Upper lobe of right lung (tissue), 1 donor: ENCODE measurements around the gene ANKS1A. TPM values are rescaled to one million over a fixed set of nuclear protein-coding genes. Genes with fewer than 3 reads are reported as not detected.
"Not testable (repeated sequence)": the region's sequence is repeated elsewhere in the genome, so short reads cannot be mapped to it uniquely, and the experiment has no call there.

Experiments used
- ATAC-seq: fragments of 200-7000 bp; cut with Tn5 transposase; one replicate; pipeline ENCODE4 v1.9.1; 2020; ENCODE audit warnings: mild to moderate bottlenecking, moderate library complexity
- DNase-seq: peaks from one replicate; pipeline ENCODE4 v3.0.0-alpha.2; 2020
- H3K27ac ChIP-seq: fragments of 200-600 bp; one replicate; pipeline ENCODE4 v1.8.0; 2022
- H3K27me3 ChIP-seq: fragments of 200-600 bp; one replicate; pipeline ENCODE4 v1.8.0; 2022; ENCODE audit warnings: mild to moderate bottlenecking
- H3K36me3 ChIP-seq: fragments of 200-600 bp; one replicate; pipeline ENCODE4 v1.8.0; 2022
- H3K4me1 ChIP-seq: fragments of 200-600 bp; one replicate; pipeline ENCODE4 v1.8.0; 2022
- H3K4me3 ChIP-seq: fragments of 200-600 bp; one replicate; pipeline ENCODE4 v1.8.0; 2022; ENCODE audit warnings: mild to moderate bottlenecking
- H3K9me3 ChIP-seq: fragments of 200-600 bp; one replicate; pipeline ENCODE4 v1.8.0; 2022
- intact Hi-C: fragments of 100-400 bp; cut with DNase I; formaldehyde crosslinking; loops from one replicate; pipeline ENCODE4 v1.11.0; 2022
- total RNA-seq: library from RNA; stranded (reverse); fragmentation: NEBNext Ultra II Directional; extraction: Animal tissue kit (Norgen Biotek cat#: 25700); gene quantifications from one replicate; pipeline ENCODE4 v1.2.1, GENCODE V29; 2021
- TF ChIP-seq, protein P1 (sequence below): fragments of 200-600 bp; IDR thresholded peaks from one replicate; pipeline ENCODE4 v1.8.0; 2022; ENCODE audit warnings: antibody characterized with exemption
- donor health status: DM: no; HTN: yes; CAD: no; lungs with severe emphysema.

The ANKS1A gene
- total RNA-seq, 1 donor from 2014 or later: 59.0 TPM

GRCh38 chr6:35096129-35096862 is 207.2 kb downstream of the ANKS1A start:
- DNase-seq (no peak), ATAC-seq (peak; percentile 35)
- Histone ChIP-seq H3K27ac (peak overlapping the region; percentile 49), H3K27me3 (no peaks in the 10 kb centered on the region), H3K9me3 (no peaks in the 10 kb centered on the region), H3K4me3 (no peak overlapping the region), H3K4me1 (peaks cover 31% of the 10 kb centered on the region), H3K36me3 (peaks cover 3% of the 10 kb centered on the region)
- intact Hi-C loops: no loop called here
- TF ChIP-seq, protein P1, sequence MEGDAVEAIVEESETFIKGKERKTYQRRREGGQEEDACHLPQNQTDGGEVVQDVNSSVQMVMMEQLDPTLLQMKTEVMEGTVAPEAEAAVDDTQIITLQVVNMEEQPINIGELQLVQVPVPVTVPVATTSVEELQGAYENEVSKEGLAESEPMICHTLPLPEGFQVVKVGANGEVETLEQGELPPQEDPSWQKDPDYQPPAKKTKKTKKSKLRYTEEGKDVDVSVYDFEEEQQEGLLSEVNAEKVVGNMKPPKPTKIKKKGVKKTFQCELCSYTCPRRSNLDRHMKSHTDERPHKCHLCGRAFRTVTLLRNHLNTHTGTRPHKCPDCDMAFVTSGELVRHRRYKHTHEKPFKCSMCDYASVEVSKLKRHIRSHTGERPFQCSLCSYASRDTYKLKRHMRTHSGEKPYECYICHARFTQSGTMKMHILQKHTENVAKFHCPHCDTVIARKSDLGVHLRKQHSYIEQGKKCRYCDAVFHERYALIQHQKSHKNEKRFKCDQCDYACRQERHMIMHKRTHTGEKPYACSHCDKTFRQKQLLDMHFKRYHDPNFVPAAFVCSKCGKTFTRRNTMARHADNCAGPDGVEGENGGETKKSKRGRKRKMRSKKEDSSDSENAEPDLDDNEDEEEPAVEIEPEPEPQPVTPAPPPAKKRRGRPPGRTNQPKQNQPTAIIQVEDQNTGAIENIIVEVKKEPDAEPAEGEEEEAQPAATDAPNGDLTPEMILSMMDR: no peak

- no peaks in the 10 kb centered on the region for H3K36me3 ChIP-seq
- no peak for ATAC-seq
- no peaks in the 10 kb centered on the region for H3K27me3 ChIP-seq
- TF ChIP-seq, protein P1: no peak
- intact Hi-C loops: no loop called here
- no peak for DNase-seq
- no peak overlapping the region for H3K4me3 ChIP-seq
- peaks cover 10% of the 10 kb centered on the region for H3K4me1 ChIP-seq
- H3K9me3 ChIP-seq: no peaks in the 10 kb centered on the region
- no peak overlapping the region for H3K27ac ChIP-seq
These were observed 210.1 kb downstream of the ANKS1A start for GRCh38 chr6:35099116-35099515.

- DNase-seq (no peak), ATAC-seq (no peak)
- intact Hi-C loops: no loop called here
- Histone ChIP-seq H3K4me3 (no peak overlapping the region), H3K9me3 (no peaks in the 10 kb centered on the region), H3K4me1 (no peaks in the 10 kb centered on the region), H3K36me3 (no peaks in the 10 kb centered on the region), H3K27ac (no peak overlapping the region), H3K27me3 (no peaks in the 10 kb centered on the region)
- TF ChIP-seq, protein P1: no peak
These were observed 216.0 kb downstream of the ANKS1A start for GRCh38 chr6:35105078-35105477.

GRCh38 chr6:35106061-35106460 is 217.0 kb downstream of the ANKS1A start:
- DNase-seq, H3K36me3 ChIP-seq, ATAC-seq, H3K27me3 ChIP-seq, H3K4me3 ChIP-seq, H3K27ac ChIP-seq, H3K9me3 ChIP-seq, intact Hi-C loops, H3K4me1 ChIP-seq: not testable (repeated sequence)

GRCh38 chr6:35107208-35107607 is 218.2 kb downstream of the ANKS1A start:
- H3K4me3 ChIP-seq, H3K4me1 ChIP-seq, DNase-seq, intact Hi-C loops, H3K36me3 ChIP-seq, ATAC-seq, H3K9me3 ChIP-seq, H3K27ac ChIP-seq, H3K27me3 ChIP-seq: not testable (repeated sequence)

- H3K36me3 ChIP-seq, H3K4me1 ChIP-seq, ATAC-seq, H3K4me3 ChIP-seq, H3K27me3 ChIP-seq, DNase-seq, H3K27ac ChIP-seq, H3K9me3 ChIP-seq, intact Hi-C loops: not testable (repeated sequence)
These were observed 218.7 kb downstream of the ANKS1A start for GRCh38 chr6:35107761-35108160.

DNA sequence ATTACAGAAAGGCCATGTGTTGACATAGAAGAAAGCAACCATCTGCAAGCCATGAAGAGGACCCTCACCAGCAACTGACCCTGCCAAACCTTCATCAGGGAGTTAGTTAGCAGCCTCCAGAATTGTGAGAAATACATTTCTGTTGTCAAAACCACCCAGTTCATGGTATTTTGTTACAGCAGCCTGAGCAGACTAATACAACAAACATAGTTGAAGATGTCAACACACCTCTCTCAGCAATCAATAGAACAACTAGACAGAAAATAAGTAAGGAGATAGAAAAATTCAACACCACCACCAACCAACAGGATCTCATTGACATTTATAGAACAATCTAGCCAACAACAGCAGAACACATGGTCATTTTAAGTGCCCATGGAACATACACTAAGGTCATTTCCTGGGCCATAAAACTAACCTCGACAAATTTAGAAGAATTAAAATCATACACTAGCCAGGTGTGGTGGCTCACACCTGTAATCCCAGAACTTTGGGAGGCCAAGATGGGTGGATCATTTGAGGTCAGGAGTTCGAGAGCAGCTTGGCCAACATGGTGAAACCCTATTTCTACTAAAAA is 219.3 kb downstream of the ANKS1A start:
- TF ChIP-seq, protein P1: no peak
- H3K36me3 ChIP-seq: no peaks in the 10 kb centered on the region
- no peak overlapping the region for H3K4me3 ChIP-seq
- no peaks in the 10 kb centered on the region for H3K4me1 ChIP-seq
- DNase-seq: no peak
- no peaks in the 10 kb centered on the region for H3K27me3 ChIP-seq
- intact Hi-C loops: no loop called here
- no peak overlapping the region for H3K27ac ChIP-seq
- ATAC-seq: no peak
- H3K9me3 ChIP-seq: no peaks in the 10 kb centered on the region
